ENCODE measurements around the gene BACH2. TPM values are rescaled to one million over a fixed set of nuclear protein-coding genes. Genes with fewer than 3 reads are reported as not detected.

Gene BACH2
- total and polyA plus RNA-seq, 2 of the 4 experiments (the other 2 are of a cell fraction), result 1.3 to 1.4 TPM

GRCh38 chr6:90127595-90127994 lies 169.0 kb downstream of the BACH2 start:
- no peaks in the 10 kb centered on the region for H3K36me3 ChIP-seq (ENCODE audit: control insufficient read depth, insufficient read depth, low read length)
- H2AFZ ChIP-seq (replicated peaks; ENCODE audit: low read length, poor library complexity), result no peak overlapping the region
- dilution Hi-C loops (cut with HindIII; ENCODE audit: low sequenced_read_pairs, unreplicated experiment), result no loop called here
- no peak overlapping the region for H3K4me2 ChIP-seq (ENCODE audit: low read depth, low read length)
- TF ChIP-seq BHLHE40 (IDR thresholded peaks at IDR 0.05; ENCODE audit: low read depth, low read length) (no peak), RCOR1 (IDR thresholded peaks at IDR 0.05; ENCODE audit: insufficient replicate concordance, low read length) (no peak), POLR2A (IDR thresholded peaks at IDR 0.05; ENCODE audit: low read depth, low read length) (no peak), SMC3 (IDR thresholded peaks at IDR 0.05; ENCODE audit: low read depth, low read length) (no peak), MAFK (IDR thresholded peaks at IDR 0.05; ENCODE audit: low read depth, low read length) (no peak), RFX5 (IDR thresholded peaks at IDR 0.05; ENCODE audit: low read depth, low read length) (no peak), NFE2L2 (IDR thresholded peaks at IDR 0.05; ENCODE audit: low read depth, low read length) (no peak), FOS (IDR thresholded peaks at IDR 0.05; ENCODE audit: low read depth, low read length) (no peak), RAD21 (IDR thresholded peaks at IDR 0.05; ENCODE audit: low read length) (no peak), USF2 (IDR thresholded peaks at IDR 0.05; ENCODE audit: low read depth, low read length) (no peak), MAZ (IDR thresholded peaks at IDR 0.05; ENCODE audit: borderline replicate concordance, low read depth, low read length) (no peak)
- POLR2A ChIA-PET (ENCODE audit: unreplicated experiment), result no interaction called here
- no peak overlapping the region for H3K27ac ChIP-seq (ENCODE audit: insufficient read depth, low read length)
- no peak overlapping the region for H3K9ac ChIP-seq (ENCODE audit: low read depth, low read length)
- no TSS peak for BruUV-seq (replicated peaks)
- H2BK120ac ChIP-seq (ENCODE audit: low read depth, low read length), result no peak overlapping the region
- no peak overlapping the region for H4K91ac ChIP-seq (ENCODE audit: insufficient read depth, low read depth, low read length)
- WGBS, 2 experiments (ENCODE audit: extremely low coverage in 2 of 2, insufficient read length in 1 of 2), result 100% methylated on average over 6 of the region's 7 CpGs; no CpG with 5 or more reads in 1 of the 2 experiments
- no peaks in the 10 kb centered on the region for H3K9me3 ChIP-seq (ENCODE audit: control insufficient read depth, insufficient read depth, low read length)
- H2BK5ac ChIP-seq (ENCODE audit: low read depth, low read length, poor library complexity, severe bottlenecking), result no peak overlapping the region
- H2BK20ac ChIP-seq (ENCODE audit: low read depth, low read length), result no peak overlapping the region
- H2BK15ac ChIP-seq (ENCODE audit: low read depth, low read length), result no peak overlapping the region
- ATAC-seq (ENCODE audit: low read depth) (no peak), DNase-seq (no peak)
- H3K9me1 ChIP-seq (ENCODE audit: insufficient read depth, low read length), result 0 out of 2 replicates have a peak, but pooled peaks cover 2% of the 10 kb centered on the region
- H3K4me1 ChIP-seq (ENCODE audit: control insufficient read depth, insufficient read depth, low read length), result peaks cover 13% of the 10 kb centered on the region
- no peak overlapping the region for H3K4ac ChIP-seq (ENCODE audit: low read depth, low read length)
- no peak overlapping the region for H2AK5ac ChIP-seq (ENCODE audit: low read depth, low read length)
- no peak overlapping the region for H4K8ac ChIP-seq (ENCODE audit: low read depth in 2 of 2, low read length in 2 of 2)
- no peak overlapping the region for H2AK9ac ChIP-seq (replicated peaks; ENCODE audit: low read depth, low read length, poor library complexity)
- no peak overlapping the region for H3K23ac ChIP-seq (ENCODE audit: low read depth, low read length)
- CTCF ChIA-PET, result no interaction called here
- intact Hi-C loops (cut with micrococcal nuclease), result no loop called here
- no peaks in the 10 kb centered on the region for H3K27me3 ChIP-seq (ENCODE audit: control insufficient read depth, insufficient read depth, low read length)
- in situ Hi-C loops (cut with MboI; ENCODE audit: low sequenced_read_pairs), result no loop called here
- H3K14ac ChIP-seq (replicated peaks; ENCODE audit: low read depth, low read length), result no peak overlapping the region
- H3K4me3 ChIP-seq (ENCODE audit: insufficient read depth, low read depth, low read length), result no peak overlapping the region
- no peaks in the 10 kb centered on the region for H3K79me1 ChIP-seq (ENCODE audit: low read depth in 1 of 2, low read length in 2 of 2)
- no peak overlapping the region for H3K56ac ChIP-seq (ENCODE audit: extremely low read depth, insufficient read depth, low read length)
- no peak overlapping the region for H3K18ac ChIP-seq (ENCODE audit: low read depth, low read length)
- no peak overlapping the region for H4K5ac ChIP-seq (ENCODE audit: low read depth, low read length)
- no peaks in the 10 kb centered on the region for H4K20me1 ChIP-seq (ENCODE audit: insufficient read depth, low read length)
